Activated CD4-positive, alpha-beta T cell treated with anti-CD3 and anti-CD28 coated beads, Interleukin-2, amount 50 U/mL, for 48 hours (primary cell): Measurements from ENCODE around the gene NEDD8.

ENCODE experiments used
- DNase-seq, 2 experiments: peaks; one replicate each; pipeline ENCODE4 v3.0.0-alpha.2; 2020

NEDD8 gene

GRCh38 chr14:24194186-24194872 lies 37.8 kb downstream of the NEDD8 start:
- no peak for DNase-seq

GRCh38 chr14:24192933-24193332 lies 39.2 kb downstream of the NEDD8 start:
- no peak for DNase-seq

GRCh38 chr14:24190416-24190815 lies 41.8 kb downstream of the NEDD8 start:
- no peak for DNase-seq

- DNase-seq, result no peak
Observed at GRCh38 chr14:24189460-24189859, 42.7 kb downstream of the NEDD8 start.

GRCh38 chr14:24189059-24189375 lies 43.1 kb downstream of the NEDD8 start:
- DNase-seq, result no peak

GRCh38 chr14:24188251-24189058 lies 43.7 kb downstream of the NEDD8 start, which contains the start of gene IPO4:
Gene IPO4 (minus strand): TSS chr14:24188816. CDS start chr14:24188787, 29 bp downstream.
- DNase-seq, result peak; percentile 94 to 95

- DNase-seq, result no peak
Observed at GRCh38 chr14:24187539-24187915, 44.6 kb downstream of the NEDD8 start.

- no peak for DNase-seq
Observed at GRCh38 chr14:24186831-24187538, 45.2 kb downstream of the NEDD8 start.

GRCh38 chr14:24185741-24186140 lies 46.4 kb downstream of the NEDD8 start:
- no peak for DNase-seq

GRCh38 chr14:24185026-24185425 lies 47.1 kb downstream of the NEDD8 start:
- DNase-seq, result no peak

GRCh38 chr14:24184104-24184970 lies 47.8 kb downstream of the NEDD8 start:
- DNase-seq, result no peak

- no peak for DNase-seq
Observed at GRCh38 chr14:24183014-24183481, 49.1 kb downstream of the NEDD8 start.

GRCh38 chr14:24182110-24182882 lies 49.9 kb downstream of the NEDD8 start:
- no peak for DNase-seq

- DNase-seq, result no peak
Observed at GRCh38 chr14:24181371-24182077, 50.6 kb downstream of the NEDD8 start.

- no peak for DNase-seq
Observed at GRCh38 chr14:24179961-24180796, 52.0 kb downstream of the NEDD8 start.

GRCh38 chr14:24179294-24179960 lies 52.7 kb downstream of the NEDD8 start:
- DNase-seq, result no peak

- DNase-seq, result no peak
Observed at GRCh38 chr14:24178399-24179178, 53.6 kb downstream of the NEDD8 start.

- no peak for DNase-seq
Observed at GRCh38 chr14:24177891-24178290, 54.3 kb downstream of the NEDD8 start.
